HepG2 (cell line): ENCODE results near the gene NGDN. TPM values are rescaled to one million over a fixed set of nuclear protein-coding genes. Genes with fewer than 3 reads are reported as not detected.

Experiments used
- ATAC-seq: fragments of 200-7000 bp; cut with Tn5 transposase; 3 replicates; pipeline ENCODE4 v1.9.1; 2020; ENCODE audit warnings: mild to moderate bottlenecking, moderate library complexity
- BruUV-seq: library from RNA; stranded (reverse); fragments of 400-500 nt; replicated peaks from 2 replicates; lab custom pipeline; 2021; lab: Mats Ljungman, UMichigan
- CTCF ChIA-PET: fragments of 300-600 bp; formaldehyde crosslinking; extraction: SDS; loops from one replicate; lab custom pipeline; 2021; ENCODE audit warnings: low total read pairs, inconsistent platforms, low intra/inter-chr PET ratio; lab: Yijun Ruan, JAX
- POLR2A ChIA-PET: fragments of 350-600 bp; sonication (Branson Sonifier 250); formaldehyde crosslinking; loops from one replicate; lab custom pipeline; 2020; ENCODE audit warnings: antibody characterized with exemption, inconsistent platforms; lab: Yijun Ruan, JAX
- DNase-seq: peaks from one replicate; pipeline ENCODE4 v3.0.0-alpha.2; 2015; ENCODE audit warnings: low spot score
- FAIRE-seq: peaks from 3 replicates; lab custom pipeline; 2011; peaks lifted over from hg19 to GRCh38; lab: Jason Lieb, UNC
- H2AFZ ChIP-seq: one replicate; pipeline ENCODE4 v1.6.1; 2011; ENCODE audit warnings: low read length, inconsistent platforms
- H3K27ac ChIP-seq: fragments of 300-600 bp; 3 replicates; pipeline ENCODE4 v1.8.0; 2011; ENCODE audit warnings: mixed run types, mild to moderate bottlenecking, mixed read lengths, low read length, inconsistent platforms; ENCODE audit not compliant: insufficient read depth; ENCODE audit errors: extremely low read length
- H3K27me3 ChIP-seq, 2 experiments: fragments of 200-600 bp in 1 of 2; 2 replicates in 1 of 2; 3 replicates in 1 of 2; pipeline versions ENCODE4 v1.6.0 to v1.8.0; 2011; ENCODE audit warnings: low read length in 2 of 2, mild to moderate bottlenecking in 2 of 2, moderate library complexity in 2 of 2, inconsistent platforms in 1 of 2; ENCODE audit not compliant: insufficient read depth in 2 of 2, control insufficient read depth in 1 of 2
- H3K36me3 ChIP-seq, 2 experiments: fragments of 200-600 bp in 1 of 2; replicated peaks in 1 of 2; 2 replicates in 1 of 2; 3 replicates in 1 of 2; pipeline versions ENCODE4 v1.5.1 to v1.8.0; 2011; ENCODE audit warnings: low read length in 2 of 2, inconsistent platforms in 1 of 2; ENCODE audit not compliant: insufficient read depth in 2 of 2, control insufficient read depth in 1 of 2
- H3K4me1 ChIP-seq: 2 replicates; pipeline ENCODE4 v1.5.1; 2012; ENCODE audit warnings: low read length, inconsistent platforms; ENCODE audit not compliant: insufficient read depth
- H3K4me2 ChIP-seq: 2 replicates; pipeline ENCODE4 v1.6.0; 2011; ENCODE audit warnings: low read depth, low read length, inconsistent platforms
- H3K4me3 ChIP-seq, 3 experiments: fragments of 200-600 bp in 1 of 3; sonication (generic), shearing (Covaris generic) in 1 of 3; replicated peaks in 1 of 3; 2 replicates each; pipeline ENCODE4 v1.5.1; 2011 to 2016; ENCODE audit warnings: low read length in 3 of 3, inconsistent platforms in 2 of 3, low read depth in 2 of 3, mild to moderate bottlenecking in 2 of 3, control low read depth in 1 of 3, mixed read lengths in 1 of 3; ENCODE audit not compliant: insufficient read depth in 1 of 3
- H3K79me2 ChIP-seq: one replicate; pipeline ENCODE4 v1.6.1; 2011; ENCODE audit warnings: low read length, inconsistent platforms; ENCODE audit not compliant: insufficient read depth
- H3K9ac ChIP-seq: 2 replicates; pipeline ENCODE4 v1.6.0; 2011; ENCODE audit warnings: mild to moderate bottlenecking, low read depth, low read length, inconsistent platforms; ENCODE audit not compliant: insufficient read depth
- H3K9me3 ChIP-seq: 2 replicates; pipeline ENCODE4 v1.5.1; 2012; ENCODE audit warnings: mild to moderate bottlenecking, low read length
- H4K20me1 ChIP-seq: 2 replicates; pipeline ENCODE4 v1.6.0; 2011; ENCODE audit warnings: inconsistent platforms, mild to moderate bottlenecking, low read length, moderate library complexity; ENCODE audit not compliant: insufficient read depth
- RAD51 ChIP-seq: fragments of 450-650 bp; IDR thresholded peaks from 2 replicates; pipeline ENCODE4 v1.6.1; 2016; ENCODE audit warnings: borderline replicate concordance
- REXO4 ChIP-seq: sonication (generic); formaldehyde crosslinking; IDR thresholded peaks from 2 replicates; pipeline ENCODE4 v1.8.0; 2022; ENCODE audit warnings: missing genetic modification reagents, mild to moderate bottlenecking, borderline replicate concordance
- ZFP36L1 ChIP-seq: sonication (generic); formaldehyde crosslinking; IDR thresholded peaks from 2 replicates; pipeline ENCODE4 v1.8.0; 2022; ENCODE audit warnings: mild to moderate bottlenecking, missing genetic modification reagents, moderate library complexity
- ZNF12 ChIP-seq: sonication (generic); formaldehyde crosslinking; IDR thresholded peaks from 2 replicates; pipeline ENCODE4 v1.5.0; 2020; ENCODE audit warnings: missing genetic modification reagents
- WGBS: methylation state at CpG from one replicate; pipeline ENCODE4 v1.1.6; 2017; ENCODE audit warnings: low lambda C conversion rate; 5-methylcytosine and 5-hydroxymethylcytosine counted together
- in situ Hi-C: cut with HindIII; loops from 2 replicates; pipeline ENCODE4 v1.10.0; 2017; ENCODE audit warnings: low pct_unique_long_range_greater_than_20kb; ENCODE audit not compliant: extremely low pct_ligation_motif_present
- intact Hi-C: fragments of 100-400 bp; cut with micrococcal nuclease; formaldehyde crosslinking; loops from one replicate; pipeline ENCODE4 v1.10.0; 2022; ENCODE audit not compliant: unreplicated experiment
- polyA plus RNA-seq, 8 experiments: library from polyadenylated mRNA; depleted of rRNA in 3 of 8; stranded (reverse) in 7 of 8; unstranded in 1 of 8; fragments of >200 nt; fragmentation: Illumina TruSeq in 4 of 8; extraction: Trizol in 4 of 8; gene quantifications; 2 replicates each; pipeline versions ENCODE4 v1.2.1 to v1.2.3, GENCODE V29; 2011 to 2016; ENCODE audit warnings: low read depth in 4 of 8, missing spikeins in 1 of 8, mixed read lengths in 1 of 8; ENCODE audit not compliant: insufficient read depth in 1 of 8
- total RNA-seq, 5 experiments: library from RNA; depleted of rRNA; stranded (reverse); fragments of >200 nt; fragmentation: Illumina TruSeq; extraction: Trizol; gene quantifications; 2 replicates each; pipeline ENCODE4 v1.2.3, GENCODE V29; 2016; ENCODE audit warnings: low read depth in 1 of 5
- TF ChIP-seq, protein P1 (sequence below): sonication (generic); formaldehyde crosslinking; IDR thresholded peaks from 2 replicates; pipeline ENCODE4 v1.5.1; 2020; ENCODE audit warnings: missing genetic modification reagents, mild to moderate bottlenecking, borderline replicate concordance
- TF ChIP-seq, protein P2 (sequence below): sonication (generic); formaldehyde crosslinking; IDR thresholded peaks from 2 replicates; pipeline ENCODE4 v1.5.1; 2020; ENCODE audit warnings: mild to moderate bottlenecking, missing genetic modification reagents, borderline replicate concordance

Gene NGDN
- total and polyA plus RNA-seq, 2 of the 13 experiments (the other 11 are each of a cell fraction or from before 2014, with no cell fraction given): 154 to 216 TPM

DNA sequence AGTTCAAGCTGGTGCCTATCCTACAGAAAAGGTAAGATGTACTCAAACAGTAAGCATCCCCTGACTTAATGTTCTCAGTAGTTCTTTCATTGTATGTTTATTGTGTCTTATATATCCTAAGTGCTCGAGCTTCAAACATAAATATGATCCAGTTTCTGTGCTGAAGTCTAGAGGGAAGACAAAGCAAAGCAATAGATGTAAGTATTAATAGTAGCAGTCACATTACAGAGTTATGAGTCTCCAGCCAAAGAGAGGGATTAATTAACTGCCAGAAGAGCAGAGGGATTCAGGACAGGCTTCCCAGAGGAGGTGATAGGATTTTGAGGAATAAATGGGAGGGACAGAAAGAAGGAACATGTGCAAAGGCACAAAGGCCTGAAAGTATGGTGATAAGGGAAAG is 1.4 kb downstream of the NGDN start:
- Histone ChIP-seq H3K79me2 (peaks cover 20% of the 10 kb centered on the region), H3K4me2 (peak overlapping the region; percentile 82), H3K4me1 (peaks cover 14% of the 10 kb centered on the region), H3K9me3 (no peaks in the 10 kb centered on the region), H3K4me3 (peak overlapping the region in 1 of 3 experiments; percentile 94; a peak in 1 of 6 replicates), H3K36me3 (peaks cover 23 to 48% of the 10 kb centered on the region in 2 experiments), H2AFZ (no peak overlapping the region), H3K9ac (no peak overlapping the region), H3K27ac (no peak overlapping the region), H3K27me3 (peaks cover 0 to 4% of the 10 kb centered on the region in 2 experiments; a peak in 1 of 5 replicates), H4K20me1 (no peaks in the 10 kb centered on the region)
- 97% methylated on average over 1 of the region's 1 CpG for WGBS
- in situ Hi-C loops: no loop called here
- FAIRE-seq: no peak
- ATAC-seq: no peak
- POLR2A ChIA-PET: no interaction called here
- no peak for DNase-seq
- CTCF ChIA-PET: no interaction called here
- 0 out of 2 replicates have a peak, but pooled peaks have one; percentile 57 for TF ChIP-seq REXO4 (CRISPR knock-in tag)
- TF ChIP-seq, protein P1, sequence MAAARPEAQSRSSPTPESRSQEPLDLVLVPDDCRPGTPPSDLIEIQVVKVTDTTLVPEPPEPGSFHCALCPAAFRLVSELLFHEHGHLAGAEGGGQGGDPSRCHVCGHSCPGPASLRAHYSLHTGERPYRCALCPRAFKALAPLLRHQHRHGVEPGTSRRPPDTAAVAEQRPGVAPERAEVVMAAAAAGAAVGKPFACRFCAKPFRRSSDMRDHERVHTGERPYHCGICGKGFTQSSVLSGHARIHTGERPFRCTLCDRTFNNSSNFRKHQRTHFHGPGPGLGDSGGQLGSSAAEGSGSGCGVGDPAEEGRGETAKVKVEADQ: 0 out of 2 replicates have a peak, but pooled peaks have one; percentile 0
- TF ChIP-seq ZNF12: no peak
- TF ChIP-seq RAD51: no peak
- TF ChIP-seq, protein P2, sequence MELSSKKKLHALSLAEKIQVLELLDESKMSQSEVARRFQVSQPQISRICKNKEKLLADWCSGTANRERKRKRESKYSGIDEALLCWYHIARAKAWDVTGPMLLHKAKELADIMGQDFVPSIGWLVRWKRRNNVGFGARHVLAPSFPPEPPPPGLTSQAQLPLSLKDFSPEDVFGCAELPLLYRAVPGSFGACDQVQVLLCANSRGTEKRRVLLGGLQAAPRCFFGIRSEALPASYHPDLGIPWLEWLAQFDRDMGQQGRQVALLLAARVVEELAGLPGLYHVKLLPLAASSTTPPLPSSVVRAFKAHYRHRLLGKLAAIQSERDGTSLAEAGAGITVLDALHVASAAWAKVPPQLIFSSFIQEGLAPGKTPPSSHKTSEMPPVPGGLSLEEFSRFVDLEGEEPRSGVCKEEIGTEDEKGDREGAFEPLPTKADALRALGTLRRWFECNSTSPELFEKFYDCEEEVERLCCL (CRISPR knock-in tag): no peak
- peak; percentile 54; the same call in 1 of the 2 replicates for TF ChIP-seq ZFP36L1 (CRISPR knock-in tag)
- TF ChIP-seq, all 625 proteins: peak for 3
- BruUV-seq: no TSS peak
- intact Hi-C loops: no loop called here
